ENCODE data around the gene CDC5L. TPM values are rescaled to one million over a fixed set of nuclear protein-coding genes. Genes with fewer than 3 reads are reported as not detected.

Gene CDC5L
- total and polyA plus RNA-seq, 2 of the 13 experiments (the other 11 are each of a cell fraction or from before 2014, with no cell fraction given), result 11.0 to 34.2 TPM

DNA sequence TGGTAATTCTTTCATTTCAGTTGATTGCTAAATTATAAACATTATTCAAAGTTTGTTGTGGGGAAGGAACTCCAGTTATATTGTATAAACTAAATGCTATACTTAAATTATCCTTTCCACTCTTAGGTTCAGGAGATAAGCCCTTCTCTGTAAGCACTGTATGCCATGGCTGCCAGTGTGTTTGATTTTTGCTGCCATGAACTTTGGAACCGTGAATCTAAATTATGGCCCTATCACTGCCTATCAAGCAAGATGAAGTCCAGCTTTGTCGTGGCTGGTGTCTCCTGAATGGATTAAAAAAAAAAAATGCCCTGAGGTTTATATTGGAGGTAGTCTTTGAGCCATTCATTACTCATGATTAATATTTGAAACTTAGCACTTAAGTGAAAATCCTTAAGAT lies 44.7 kb downstream of the CDC5L start:
- H3K9ac ChIP-seq (ENCODE audit: insufficient read depth, low read depth, low read length), result no peak overlapping the region
- no peak overlapping the region for H3K27ac ChIP-seq (ENCODE audit: extremely low read length, insufficient read depth, low read length)
- ChIA-PET CTCF (ENCODE audit: low intra/inter-chr PET ratio, low total read pairs) (interaction anchor here (2.1 kb wide), 1 partner anchor 24 kb away, joined by 24 read pairs; no protein-coding TSS in a partner anchor), POLR2A (no interaction called here)
- intact Hi-C loops (cut with micrococcal nuclease; ENCODE audit: unreplicated experiment) (no loop called here), in situ Hi-C loops (cut with HindIII; ENCODE audit: extremely low pct_ligation_motif_present, low pct_unique_long_range_greater_than_20kb) (no loop called here)
- DNase-seq (ENCODE audit: low spot score), result no peak
- no peaks in the 10 kb centered on the region for H3K4me1 ChIP-seq (ENCODE audit: insufficient read depth, low read length)
- H3K27me3 ChIP-seq (ENCODE audit: control insufficient read depth in 1 of 2, insufficient read depth in 2 of 2, low read length in 2 of 2), result no peaks in the 10 kb centered on the region
- H3K79me2 ChIP-seq (ENCODE audit: insufficient read depth, low read length), result no peaks in the 10 kb centered on the region
- TF ChIP-seq NR2F6 (IDR thresholded peaks at IDR 0.05) (no peak), NR2F6 (CRISPR knock-in tag; IDR thresholded peaks at IDR 0.05) (no peak), MEIS2 (CRISPR knock-in tag; IDR thresholded peaks at IDR 0.05) (no peak), HOXD1 (CRISPR knock-in tag; IDR thresholded peaks at IDR 0.05) (no peak), ZNF234 (CRISPR knock-in tag; conservative IDR thresholded peaks at IDR 0.05) (no peak), YEATS4 (CRISPR knock-in tag; IDR thresholded peaks at IDR 0.05; ENCODE audit: borderline replicate concordance) (no peak), ZNF24 (IDR thresholded peaks at IDR 0.05) (no peak), MAZ (IDR thresholded peaks at IDR 0.05; ENCODE audit: borderline replicate concordance, low read depth, low read length) (no peak), MAZ (CRISPR knock-in tag; IDR thresholded peaks at IDR 0.05; ENCODE audit: low read depth) (no peak), ZMYM2 (CRISPR knock-in tag; IDR thresholded peaks at IDR 0.05) (no peak), HNRNPH1 (optimal IDR thresholded peaks at IDR 0.05; ENCODE audit: low read depth, low read length) (no peak), ZSCAN20 (CRISPR knock-in tag; IDR thresholded peaks at IDR 0.05; ENCODE audit: borderline replicate concordance) (no peak), ZNF768 (CRISPR knock-in tag; IDR thresholded peaks at IDR 0.05) (no peak), SIN3A (IDR thresholded peaks at IDR 0.05; ENCODE audit: borderline replicate concordance, low read depth, low read length) (no peak), ZNF790 (CRISPR knock-in tag; IDR thresholded peaks at IDR 0.05; ENCODE audit: borderline replicate concordance) (no peak), ZFP90 (CRISPR knock-in tag; IDR thresholded peaks at IDR 0.05; ENCODE audit: borderline replicate concordance) (no peak), HNRNPLL (IDR thresholded peaks at IDR 0.05; ENCODE audit: low read depth, low read length, poor library complexity, severe bottlenecking) (no peak), NR2C2 (CRISPR knock-in tag; IDR thresholded peaks at IDR 0.05; ENCODE audit: borderline replicate concordance) (no peak)
- TF ChIP-seq, protein P1, sequence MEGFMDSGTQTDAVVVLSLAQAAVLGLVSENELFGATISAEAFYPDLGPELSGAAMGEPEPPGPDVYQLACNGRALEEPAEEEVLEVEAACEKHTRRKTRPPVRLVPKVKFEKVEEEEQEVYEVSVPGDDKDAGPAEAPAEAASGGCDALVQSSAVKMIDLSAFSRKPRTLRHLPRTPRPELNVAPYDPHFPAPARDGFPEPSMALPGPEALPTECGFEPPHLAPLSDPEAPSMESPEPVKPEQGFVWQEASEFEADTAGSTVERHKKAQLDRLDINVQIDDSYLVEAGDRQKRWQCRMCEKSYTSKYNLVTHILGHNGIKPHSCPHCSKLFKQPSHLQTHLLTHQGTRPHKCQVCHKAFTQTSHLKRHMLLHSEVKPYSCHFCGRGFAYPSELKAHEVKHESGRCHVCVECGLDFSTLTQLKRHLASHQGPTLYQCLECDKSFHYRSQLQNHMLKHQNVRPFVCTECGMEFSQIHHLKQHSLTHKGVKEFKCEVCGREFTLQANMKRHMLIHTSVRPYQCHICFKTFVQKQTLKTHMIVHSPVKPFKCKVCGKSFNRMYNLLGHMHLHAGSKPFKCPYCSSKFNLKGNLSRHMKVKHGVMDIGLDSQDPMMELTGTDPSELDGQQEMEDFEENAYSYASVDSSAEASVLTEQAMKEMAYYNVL (CRISPR knock-in tag; IDR thresholded peaks at IDR 0.05; ENCODE audit: borderline replicate concordance), result no peak
- TF ChIP-seq, protein P2, sequence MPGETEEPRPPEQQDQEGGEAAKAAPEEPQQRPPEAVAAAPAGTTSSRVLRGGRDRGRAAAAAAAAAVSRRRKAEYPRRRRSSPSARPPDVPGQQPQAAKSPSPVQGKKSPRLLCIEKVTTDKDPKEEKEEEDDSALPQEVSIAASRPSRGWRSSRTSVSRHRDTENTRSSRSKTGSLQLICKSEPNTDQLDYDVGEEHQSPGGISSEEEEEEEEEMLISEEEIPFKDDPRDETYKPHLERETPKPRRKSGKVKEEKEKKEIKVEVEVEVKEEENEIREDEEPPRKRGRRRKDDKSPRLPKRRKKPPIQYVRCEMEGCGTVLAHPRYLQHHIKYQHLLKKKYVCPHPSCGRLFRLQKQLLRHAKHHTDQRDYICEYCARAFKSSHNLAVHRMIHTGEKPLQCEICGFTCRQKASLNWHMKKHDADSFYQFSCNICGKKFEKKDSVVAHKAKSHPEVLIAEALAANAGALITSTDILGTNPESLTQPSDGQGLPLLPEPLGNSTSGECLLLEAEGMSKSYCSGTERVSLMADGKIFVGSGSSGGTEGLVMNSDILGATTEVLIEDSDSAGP (CRISPR knock-in tag; IDR thresholded peaks at IDR 0.05; ENCODE audit: borderline replicate concordance), result no peak
- FAIRE-seq, result no peak
- 95% methylated on average over 2 of the region's 2 CpGs for WGBS (ENCODE audit: low lambda C conversion rate)
- BruUV-seq (replicated peaks), result no TSS peak
- no peak overlapping the region for H3K4me2 ChIP-seq (ENCODE audit: low read depth, low read length)
- H4K20me1 ChIP-seq (ENCODE audit: insufficient read depth, low read length), result peaks cover 7% of the 10 kb centered on the region
- ATAC-seq, result no peak
- peaks cover 15 to 51% of the 10 kb centered on the region in 2 experiments for H3K36me3 ChIP-seq (replicated peaks in 1 of 2; ENCODE audit: control insufficient read depth in 1 of 2, insufficient read depth in 2 of 2, low read length in 2 of 2)
- no peak overlapping the region for H2AFZ ChIP-seq (ENCODE audit: low read length)
- H3K4me3 ChIP-seq (replicated peaks in 1 of 3; ENCODE audit: insufficient read depth in 1 of 3, low read depth in 2 of 3, low read length in 3 of 3), result no peak overlapping the region
- no peaks in the 10 kb centered on the region for H3K9me3 ChIP-seq (ENCODE audit: low read length)
